Lung (tissue), 12 donors: ENCODE measurements around the gene SLC6A6. TPM values are rescaled to one million over a fixed set of nuclear protein-coding genes. Genes with fewer than 3 reads are reported as not detected.
A peak's percentile ranks its signal among the peaks of the same experiment; 100 is the strongest.

Experiments
- ATAC-seq: fragments of 200-7000 bp; cut with Tn5 transposase; one replicate; pipeline ENCODE4 v1.9.1; 2020; ENCODE audit warnings: moderate number of reproducible peaks; ENCODE audit not compliant: insufficient read depth, low FRiP score
- DNase-seq, 3 donors: peaks; one replicate each; pipeline ENCODE4 v3.0.0-alpha.2; 2013 to 2017
- H3K27ac ChIP-seq, 2 donors: one replicate each; pipeline ENCODE4 v1.5.1; 2013; ENCODE audit warnings: mild to moderate bottlenecking in 2 of 2, moderate library complexity in 2 of 2, control low read depth in 1 of 2, inconsistent platforms in 1 of 2, low read depth in 1 of 2, low read length in 1 of 2
- H3K27me3 ChIP-seq, 3 donors: one replicate each; pipeline ENCODE4 v1.5.1; 2013; ENCODE audit warnings: low read length in 2 of 3; ENCODE audit not compliant: control insufficient read depth in 3 of 3, insufficient read depth in 3 of 3
- H3K36me3 ChIP-seq, 4 donors: one replicate each; pipeline ENCODE4 v1.5.1; 2013; ENCODE audit warnings: low read length in 4 of 4, mild to moderate bottlenecking in 1 of 4, moderate library complexity in 1 of 4; ENCODE audit not compliant: control insufficient read depth in 4 of 4, insufficient read depth in 4 of 4
- H3K4me1 ChIP-seq, 5 donors: one replicate each; pipeline ENCODE4 v1.5.1; 2013; ENCODE audit warnings: low read length in 5 of 5, mild to moderate bottlenecking in 2 of 5, moderate library complexity in 1 of 5; ENCODE audit not compliant: control insufficient read depth in 5 of 5, insufficient read depth in 5 of 5
- H3K4me3 ChIP-seq: one replicate; pipeline ENCODE4 v1.5.1; 2013; ENCODE audit warnings: mild to moderate bottlenecking, control low read depth, moderate library complexity
- H3K9ac ChIP-seq, 2 donors: one replicate each; pipeline ENCODE4 v1.5.1; 2013; ENCODE audit warnings: low read length in 2 of 2, control low read depth in 1 of 2; ENCODE audit not compliant: insufficient read depth in 1 of 2
- H3K9me3 ChIP-seq, 4 donors: one replicate each; pipeline ENCODE4 v1.5.1; 2013; ENCODE audit warnings: low read length in 3 of 4, mild to moderate bottlenecking in 1 of 4, moderate library complexity in 1 of 4; ENCODE audit not compliant: control insufficient read depth in 4 of 4, insufficient read depth in 3 of 4
- WGBS, 2 donors: extraction: QIAGEN DNeasy Blood & Tissue Kit; methylation state at CpG; one replicate each; pipeline ENCODE4 v1.1.7; 2013; 5-methylcytosine and 5-hydroxymethylcytosine counted together
- polyA plus RNA-seq, 2 donors: library from polyadenylated mRNA; stranded (reverse); fragments of 200-250 nt; gene quantifications; one replicate each; pipeline ENCODE4 v1.2.1, GENCODE V29; 2013
- total RNA-seq, 2 donors: library from RNA; depleted of rRNA in 1 of 2; stranded (reverse); fragments of >200 nt in 1 of 2; gene quantifications; one replicate each; pipeline ENCODE4 v1.2.1, GENCODE V29; 2014 to 2021
- TF ChIP-seq, protein P1 (sequence below): IDR thresholded peaks from 2 replicates; pipeline ENCODE4 v1.5.1; 2012; ENCODE audit warnings: mild to moderate bottlenecking; ENCODE audit errors: control extremely low read depth, extremely low read depth
- donor health status: control.
- donor health status: control.
- donor health status: Bipolar disorder and iron deficiency.
- donor health status: healthy.
- donor health status: DM: yes; HTN: yes; CAD: no.

SLC6A6 gene
- total and polyA plus RNA-seq, 4 donors, result 16.1 to 96.3 (median 57.4) TPM

DNA sequence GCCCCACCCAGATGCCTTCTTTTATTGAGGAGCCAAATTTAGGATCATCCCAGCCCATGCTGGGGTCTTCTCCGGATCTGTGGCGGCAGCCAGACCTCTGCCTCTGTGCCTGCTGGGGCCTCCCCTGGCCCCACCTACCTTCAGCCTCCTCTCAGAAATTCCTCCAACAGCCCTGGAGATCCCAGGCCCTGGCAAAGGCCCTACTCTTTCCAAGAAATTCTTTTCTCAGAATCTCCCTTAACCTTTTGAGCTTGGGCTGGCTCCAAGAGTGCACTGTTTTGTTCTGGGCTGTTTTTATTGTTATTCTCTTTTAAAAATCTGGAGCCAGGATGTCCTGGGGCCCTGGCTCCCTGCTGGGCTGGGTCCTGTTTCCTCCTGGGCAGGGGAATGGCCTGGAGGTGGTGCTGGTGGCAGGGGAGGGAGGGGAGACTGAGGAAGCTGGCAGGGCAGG is 79.9 kb downstream of the SLC6A6 start:
- 77 to 79% methylated on average over 2 of the region's 2 CpGs for WGBS, 2 donors
- ATAC-seq, result no peak
- H3K9me3 ChIP-seq, result peaks cover 0 to 1% (median 0%) of the 10 kb centered on the region in 4 donors
- TF ChIP-seq, protein P1, sequence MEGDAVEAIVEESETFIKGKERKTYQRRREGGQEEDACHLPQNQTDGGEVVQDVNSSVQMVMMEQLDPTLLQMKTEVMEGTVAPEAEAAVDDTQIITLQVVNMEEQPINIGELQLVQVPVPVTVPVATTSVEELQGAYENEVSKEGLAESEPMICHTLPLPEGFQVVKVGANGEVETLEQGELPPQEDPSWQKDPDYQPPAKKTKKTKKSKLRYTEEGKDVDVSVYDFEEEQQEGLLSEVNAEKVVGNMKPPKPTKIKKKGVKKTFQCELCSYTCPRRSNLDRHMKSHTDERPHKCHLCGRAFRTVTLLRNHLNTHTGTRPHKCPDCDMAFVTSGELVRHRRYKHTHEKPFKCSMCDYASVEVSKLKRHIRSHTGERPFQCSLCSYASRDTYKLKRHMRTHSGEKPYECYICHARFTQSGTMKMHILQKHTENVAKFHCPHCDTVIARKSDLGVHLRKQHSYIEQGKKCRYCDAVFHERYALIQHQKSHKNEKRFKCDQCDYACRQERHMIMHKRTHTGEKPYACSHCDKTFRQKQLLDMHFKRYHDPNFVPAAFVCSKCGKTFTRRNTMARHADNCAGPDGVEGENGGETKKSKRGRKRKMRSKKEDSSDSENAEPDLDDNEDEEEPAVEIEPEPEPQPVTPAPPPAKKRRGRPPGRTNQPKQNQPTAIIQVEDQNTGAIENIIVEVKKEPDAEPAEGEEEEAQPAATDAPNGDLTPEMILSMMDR, result no peak
- H3K4me1 ChIP-seq, result peaks cover 0 to 22% (median 5%) of the 10 kb centered on the region in 5 donors
- H3K27ac ChIP-seq, result no peak overlapping the region
- DNase-seq, result peak; percentile 58 to 69 (median 67)
- H3K36me3 ChIP-seq, result peaks cover 7 to 64% (median 23%) of the 10 kb centered on the region in 4 donors
- no peak overlapping the region for H3K9ac ChIP-seq
- H3K4me3 ChIP-seq, result no peak overlapping the region
- H3K27me3 ChIP-seq, result no peaks in the 10 kb centered on the region

DNA sequence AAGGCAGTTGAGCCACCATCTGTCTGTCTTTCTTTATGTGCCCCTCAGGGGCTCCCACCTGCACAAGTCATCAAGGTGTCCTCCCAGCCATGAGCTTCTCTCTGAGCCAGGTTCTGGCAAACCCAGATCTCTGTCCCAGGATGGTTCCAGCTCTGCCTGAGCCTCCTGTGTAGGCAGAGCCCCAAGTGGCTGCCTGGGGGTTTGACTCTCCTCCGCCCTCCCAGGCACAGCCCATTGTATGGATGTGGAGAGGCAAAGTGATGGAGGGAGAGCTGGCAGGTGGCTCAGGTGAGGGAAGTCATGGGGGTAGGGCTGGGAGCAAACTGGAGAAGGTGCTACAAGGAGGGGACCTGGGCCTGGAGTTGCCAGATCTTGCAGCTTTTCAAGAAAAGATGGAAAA is 80.9 kb downstream of the SLC6A6 start:
- DNase-seq (no peak), ATAC-seq (no peak)

DNA sequence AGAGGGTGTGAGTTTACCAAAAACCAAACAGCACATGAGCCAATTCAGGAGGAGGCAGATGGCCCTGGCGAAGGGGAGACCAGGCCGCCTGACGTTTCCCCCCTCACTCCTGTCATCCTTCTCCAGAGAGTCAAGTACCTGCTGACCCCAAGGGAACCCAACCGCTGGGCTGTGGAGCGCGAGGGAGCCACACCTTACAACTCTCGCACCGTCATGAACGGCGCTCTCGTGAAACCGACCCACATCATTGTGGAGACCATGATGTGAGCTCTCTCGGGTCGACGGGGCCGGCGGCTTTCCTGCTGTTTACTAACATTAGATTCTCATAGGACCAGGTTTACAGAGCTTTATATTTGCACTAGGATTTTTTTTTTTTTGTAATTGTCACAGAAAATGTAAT is 82.3 kb downstream of the SLC6A6 start:
- ATAC-seq (no peak), DNase-seq (no peak)
- TF ChIP-seq, protein P1, result no peak
- H3K4me3 ChIP-seq, result no peak overlapping the region
- H3K9me3 ChIP-seq, result peaks cover 0 to 1% (median 0%) of the 10 kb centered on the region in 4 donors
- H3K27ac ChIP-seq, result no peak overlapping the region
- H3K4me1 ChIP-seq, result peaks cover 0 to 13% (median 5%) of the 10 kb centered on the region in 5 donors
- H3K27me3 ChIP-seq, result no peaks in the 10 kb centered on the region
- no peak overlapping the region for H3K9ac ChIP-seq
- peaks cover 0 to 64% (median 20%) of the 10 kb centered on the region in 4 donors for H3K36me3 ChIP-seq
- WGBS, 2 donors, result 88 to 91% methylated on average over 17 of the region's 17 CpGs

More for the DNA sequence above, 80.9 kb downstream of the SLC6A6 start:
- TF ChIP-seq, protein P1, result no peak
- H3K4me1 ChIP-seq, result peaks cover 0 to 22% (median 5%) of the 10 kb centered on the region in 5 donors
- no peak overlapping the region for H3K27ac ChIP-seq
- no peak overlapping the region for H3K4me3 ChIP-seq
- no peaks in the 10 kb centered on the region for H3K27me3 ChIP-seq
- peaks cover 0 to 1% (median 0%) of the 10 kb centered on the region in 4 donors for H3K9me3 ChIP-seq
- peaks cover 3 to 69% (median 20%) of the 10 kb centered on the region in 4 donors for H3K36me3 ChIP-seq
- WGBS, 2 donors, result 96 to 97% methylated on average over 1 of the region's 1 CpG
- H3K9ac ChIP-seq, result no peak overlapping the region

DNA sequence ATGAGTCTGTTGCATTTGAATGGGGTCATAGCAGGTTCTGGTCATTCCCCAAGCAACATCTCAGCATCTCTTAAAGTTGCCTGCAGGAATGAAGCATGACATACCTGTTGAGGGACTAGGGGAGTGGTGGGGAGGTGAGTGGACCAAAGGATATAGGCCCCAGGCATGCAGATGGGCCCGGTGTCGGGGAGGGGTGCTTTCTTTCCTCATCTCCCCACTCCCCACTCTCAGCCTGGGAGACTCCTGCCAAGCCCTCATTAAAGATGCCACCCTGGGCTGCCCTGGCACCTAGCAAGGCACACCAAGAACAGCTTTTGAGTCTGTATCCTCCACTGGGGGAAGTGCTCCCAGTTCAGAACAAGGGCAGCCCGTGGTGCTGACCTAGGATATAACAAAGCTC is 83.6 kb downstream of the SLC6A6 start:
- TF ChIP-seq, protein P1, result no peak
- ATAC-seq, result no peak

More for the DNA sequence above, 83.6 kb downstream of the SLC6A6 start:
- Histone ChIP-seq H3K9ac (no peak overlapping the region), H3K27me3 (no peaks in the 10 kb centered on the region), H3K4me3 (no peak overlapping the region), H3K9me3 (no peaks in the 10 kb centered on the region), H3K4me1 (peaks cover 0 to 13% (median 5%) of the 10 kb centered on the region in 5 donors), H3K27ac (no peak overlapping the region), H3K36me3 (peaks cover 0 to 60% (median 17%) of the 10 kb centered on the region in 4 donors)
- 95 to 100% methylated on average over 3 of the region's 3 CpGs for WGBS, 2 donors
- no peak for DNase-seq
